HG02943 (cell line): ENCODE measurements around the gene KCNT2.

Experiments used
- ATAC-seq: cut with Tn5 transposase; IDR thresholded peaks from one replicate; pipeline ENCODE4 v1.9.1; 2021; ENCODE audit warnings: mild to moderate bottlenecking, low read depth, moderate library complexity; ENCODE audit not compliant: unreplicated experiment

The KCNT2 gene

DNA sequence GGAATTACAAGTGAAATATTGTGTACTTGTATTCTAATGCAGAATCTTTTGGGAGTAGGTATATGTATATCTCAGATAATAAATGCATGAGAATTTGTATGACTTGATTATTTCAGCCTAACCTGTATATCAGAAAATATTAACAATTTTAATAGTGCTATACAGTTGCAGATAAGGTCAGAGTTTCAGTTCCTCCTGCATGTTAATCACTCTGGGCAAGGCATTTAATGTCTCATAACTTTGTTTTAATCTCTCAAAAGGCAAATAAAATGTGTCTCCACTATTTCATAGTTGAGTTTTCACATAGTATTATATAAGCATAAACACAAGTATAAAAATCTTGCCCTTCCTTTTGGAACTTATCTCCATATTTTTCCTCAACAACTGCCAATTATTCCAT, 352.5 kb downstream of the KCNT2 start:
- ATAC-seq = no peak

DNA sequence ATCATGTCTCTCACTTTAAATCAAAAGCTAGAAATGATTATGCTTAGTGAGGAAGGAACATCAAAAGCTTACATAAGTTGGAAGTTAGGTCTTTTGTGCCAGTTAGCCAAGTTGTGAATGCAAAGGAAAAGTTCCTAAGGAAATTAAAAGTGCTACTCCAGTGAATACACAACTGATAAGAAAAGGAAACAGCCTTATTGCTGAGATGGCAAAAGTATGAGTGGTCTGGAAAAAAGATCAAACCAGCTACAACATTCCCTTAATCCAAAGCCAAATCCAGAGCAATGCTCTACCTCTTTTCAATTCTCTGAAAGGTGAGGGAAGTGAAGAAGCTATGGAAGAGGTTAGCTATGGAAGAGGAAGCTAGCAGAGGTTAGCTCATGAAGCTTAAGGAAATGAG, 378.7 kb downstream of the KCNT2 start:
- ATAC-seq = no peak

DNA sequence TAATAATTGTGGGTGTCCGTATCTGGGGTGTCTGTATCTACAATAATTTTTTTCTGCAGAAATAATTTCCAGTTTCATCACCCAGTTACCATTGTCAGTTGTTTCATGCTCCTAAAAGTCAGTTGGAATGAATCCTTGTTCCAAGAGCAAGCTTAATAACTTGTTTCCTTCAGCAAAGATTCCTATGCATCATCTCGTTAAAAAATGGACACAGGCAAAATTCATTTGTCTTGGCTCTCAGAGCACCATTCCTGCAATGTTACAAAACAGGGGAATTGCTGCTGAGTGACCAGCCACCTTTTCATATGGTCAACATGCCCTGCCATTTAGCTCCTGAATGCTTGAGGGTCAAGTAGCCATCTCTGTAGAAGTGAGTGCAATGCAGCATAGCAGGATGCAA, 393.4 kb downstream of the KCNT2 start:
- ATAC-seq = no peak

DNA sequence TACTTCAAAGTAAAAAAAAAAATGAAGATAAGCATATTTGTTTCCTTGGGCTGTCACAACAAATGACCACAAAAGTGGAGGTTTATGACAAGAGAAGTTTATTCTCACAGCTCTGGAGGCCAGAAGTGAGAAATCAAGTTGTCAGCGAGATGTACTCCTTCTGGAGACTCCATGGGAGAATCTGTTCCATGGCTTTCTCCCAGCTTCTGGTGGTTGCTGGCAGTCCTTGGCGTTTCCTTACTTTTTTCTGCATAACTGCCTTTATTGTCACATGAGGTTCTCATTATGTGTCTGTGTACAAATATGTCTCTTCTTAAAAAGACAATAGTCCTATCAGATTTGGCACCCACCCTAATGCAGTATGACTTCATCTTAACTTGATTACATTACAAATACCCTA, 398.3 kb downstream of the KCNT2 start:
- ATAC-seq = no peak

DNA sequence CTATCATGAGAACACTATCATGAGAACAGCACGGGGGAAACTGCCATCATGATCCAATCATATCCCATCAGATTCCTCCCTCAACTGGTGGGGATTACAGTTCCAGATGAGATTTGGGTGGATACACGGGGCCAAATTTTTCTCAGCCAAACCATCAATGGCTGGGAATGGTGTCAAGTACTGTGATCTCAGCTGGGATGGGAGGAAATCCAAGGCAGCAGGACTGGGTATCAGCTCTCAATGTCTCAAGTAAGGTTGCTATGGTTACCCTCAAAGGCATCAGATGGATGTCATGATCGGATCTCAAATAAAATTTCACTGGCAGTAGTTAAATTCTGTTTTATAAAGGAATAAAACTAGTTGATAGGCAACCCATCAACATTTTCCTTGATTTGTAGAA, 399.0 kb downstream of the KCNT2 start:
- ATAC-seq = no peak

DNA sequence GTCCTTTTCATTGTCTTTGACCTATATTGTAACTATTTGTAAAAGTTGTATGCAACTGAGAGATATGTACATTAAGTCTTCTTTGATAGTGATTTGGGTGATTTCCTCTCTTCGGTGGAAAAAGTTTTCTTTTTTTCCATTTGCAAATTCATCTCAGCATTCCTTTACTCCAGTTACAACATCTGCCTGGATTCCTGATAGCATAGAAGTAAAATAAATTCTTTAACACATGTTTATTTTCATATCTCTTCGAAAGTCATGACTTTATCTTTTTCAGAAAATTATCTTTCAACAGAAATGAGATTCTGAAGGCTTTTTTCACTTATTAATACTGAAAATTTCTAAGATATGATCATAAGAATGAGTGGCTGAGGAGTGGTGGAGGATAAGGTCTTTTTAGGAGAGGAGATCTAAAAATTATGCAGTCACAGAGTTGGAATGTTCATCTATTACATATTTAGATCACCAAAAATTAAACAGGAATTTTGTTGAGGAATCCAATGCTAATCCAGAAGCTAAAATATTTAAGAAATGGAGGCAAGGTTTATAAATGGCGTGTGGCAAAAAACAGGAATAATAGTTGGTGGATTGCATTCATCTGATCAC, 400.5 kb downstream of the KCNT2 start:
- ATAC-seq = no peak

DNA sequence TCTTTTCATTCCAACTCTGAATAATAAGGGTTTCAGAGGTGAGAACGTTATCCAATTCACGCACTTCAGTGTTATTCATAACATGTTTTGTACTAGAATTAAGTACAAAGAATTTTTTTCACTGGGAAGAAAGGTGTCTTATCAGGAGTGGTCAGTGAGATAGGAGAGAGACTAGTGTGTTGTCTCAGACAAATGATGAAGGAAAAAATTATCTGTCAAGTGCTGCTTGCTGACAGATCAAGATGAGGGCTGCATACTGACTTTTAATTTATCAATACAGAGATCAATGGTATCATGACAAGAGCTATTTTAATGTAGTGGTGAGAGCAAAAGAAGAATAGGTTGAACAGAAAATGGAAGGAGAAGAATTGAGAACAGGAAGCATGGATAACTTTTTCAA, 402.4 kb downstream of the KCNT2 start:
- no peak for ATAC-seq

DNA sequence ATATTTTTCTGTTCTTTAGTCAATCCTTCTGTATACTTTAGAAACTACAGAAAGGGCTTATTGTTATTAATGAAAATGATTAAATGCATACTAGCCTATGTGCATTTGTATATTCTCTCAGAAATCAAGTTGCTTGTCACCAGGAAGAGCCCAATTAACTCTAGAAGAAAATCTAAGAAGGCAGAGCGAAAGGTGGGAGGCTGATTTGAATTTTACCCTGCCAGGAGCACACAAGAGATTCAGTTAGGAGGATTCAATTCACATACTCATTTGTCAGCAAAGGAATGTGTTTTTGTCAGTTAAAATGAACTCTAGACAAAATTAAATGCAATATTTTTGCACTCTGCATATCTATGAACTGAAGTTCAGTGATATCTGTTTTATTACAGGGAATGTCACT, 411.8 kb downstream of the KCNT2 start:
- no peak for ATAC-seq

DNA sequence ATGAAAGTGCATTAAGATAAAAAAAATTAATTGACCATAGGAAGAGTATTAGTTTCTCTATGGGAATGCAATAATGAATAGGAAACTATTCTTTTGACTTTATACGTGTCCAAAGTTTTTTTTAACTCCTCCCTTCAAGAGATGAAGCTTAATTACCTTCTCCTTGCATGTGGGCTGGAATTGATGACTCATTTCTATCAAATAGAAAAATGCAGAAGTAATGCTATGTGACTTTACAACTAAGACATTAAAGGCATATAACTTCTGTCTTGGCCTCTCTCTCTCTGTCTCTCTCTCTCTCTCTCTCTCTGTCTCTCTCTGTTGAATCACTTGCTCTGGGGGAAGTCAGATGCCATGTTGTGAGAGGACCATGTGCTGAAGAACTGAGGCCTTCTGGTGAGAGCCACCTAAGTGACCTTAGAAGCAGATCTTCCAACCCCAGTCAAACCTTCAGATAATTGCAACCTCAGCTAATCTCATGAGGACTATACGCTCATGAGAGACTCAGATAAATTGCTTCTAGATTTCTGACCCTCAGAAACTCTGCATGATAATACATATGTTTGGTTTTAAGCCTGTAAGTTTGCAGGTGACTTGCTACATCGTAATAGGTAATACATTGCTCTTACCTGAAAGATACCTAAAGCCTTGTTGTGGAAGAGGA, 414.2 kb downstream of the KCNT2 start:
- no peak for ATAC-seq

DNA sequence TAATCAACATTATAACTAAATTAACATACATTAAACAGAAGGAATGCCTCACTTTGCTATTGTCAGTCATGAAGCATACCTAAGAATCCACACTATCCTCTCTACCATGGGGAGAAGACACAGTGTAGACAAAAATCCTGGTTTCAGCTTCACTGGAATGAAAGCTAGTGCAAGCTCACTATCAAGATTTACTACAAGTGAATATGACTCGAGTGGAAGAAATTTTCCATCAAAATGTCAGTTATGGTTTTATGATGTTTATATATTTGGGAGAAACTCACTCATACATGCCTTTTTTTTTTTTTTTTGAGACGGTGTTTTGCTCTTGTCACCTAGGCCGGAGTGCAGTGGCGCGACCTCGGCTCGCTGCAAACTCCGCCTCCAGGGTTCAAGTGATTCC, 424.3 kb downstream of the KCNT2 start:
- no peak for ATAC-seq

DNA sequence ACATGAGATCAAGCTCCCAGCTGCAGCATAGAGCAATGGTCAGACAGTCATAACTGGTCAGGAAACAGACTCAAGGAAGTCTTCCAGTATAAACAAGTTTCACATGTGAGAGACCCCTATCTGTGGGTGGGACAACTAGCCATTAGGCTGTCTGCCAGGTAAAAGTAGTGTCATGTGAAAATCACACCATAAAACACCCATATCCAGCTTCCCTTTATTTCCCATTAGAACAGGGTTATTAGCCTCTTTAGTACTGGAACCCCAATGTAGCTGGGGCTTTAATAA, 426.7 kb downstream of the KCNT2 start:
- ATAC-seq = no peak

DNA sequence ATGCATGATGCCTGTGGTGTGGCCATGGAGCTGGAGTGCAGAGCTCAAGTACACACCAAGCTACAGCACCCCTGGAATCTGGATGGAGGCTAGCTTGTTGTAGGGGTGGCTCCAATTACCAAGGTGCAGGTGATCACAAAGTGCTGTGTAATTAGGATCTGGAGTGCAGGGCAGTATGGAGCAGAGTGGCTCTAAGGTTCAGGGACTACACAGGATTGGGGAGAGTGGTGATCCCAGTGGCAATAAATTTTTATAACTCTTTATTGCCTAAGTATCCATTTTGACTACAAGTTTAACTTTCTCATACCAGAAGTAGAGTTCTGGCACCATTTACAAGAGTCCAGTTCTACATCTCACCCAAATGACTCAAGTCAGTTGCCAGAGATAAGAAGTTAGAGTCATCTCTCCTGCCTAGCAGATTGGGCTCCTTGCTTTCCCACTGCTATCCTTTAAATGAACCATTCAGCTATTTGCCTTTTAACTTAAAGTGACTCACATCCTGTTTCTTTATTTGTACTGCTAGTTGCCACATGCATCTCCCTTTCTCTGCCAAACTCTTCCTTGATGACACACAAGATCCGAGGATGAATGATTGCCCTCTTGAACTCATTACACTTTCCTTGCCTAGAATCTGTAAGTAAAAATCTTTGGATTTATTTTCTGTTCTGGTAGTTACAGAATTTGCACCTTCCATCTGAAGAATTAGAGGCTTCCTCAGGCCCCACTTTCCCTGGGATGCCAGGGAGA, 427.2 kb downstream of the KCNT2 start:
- no peak for ATAC-seq

DNA sequence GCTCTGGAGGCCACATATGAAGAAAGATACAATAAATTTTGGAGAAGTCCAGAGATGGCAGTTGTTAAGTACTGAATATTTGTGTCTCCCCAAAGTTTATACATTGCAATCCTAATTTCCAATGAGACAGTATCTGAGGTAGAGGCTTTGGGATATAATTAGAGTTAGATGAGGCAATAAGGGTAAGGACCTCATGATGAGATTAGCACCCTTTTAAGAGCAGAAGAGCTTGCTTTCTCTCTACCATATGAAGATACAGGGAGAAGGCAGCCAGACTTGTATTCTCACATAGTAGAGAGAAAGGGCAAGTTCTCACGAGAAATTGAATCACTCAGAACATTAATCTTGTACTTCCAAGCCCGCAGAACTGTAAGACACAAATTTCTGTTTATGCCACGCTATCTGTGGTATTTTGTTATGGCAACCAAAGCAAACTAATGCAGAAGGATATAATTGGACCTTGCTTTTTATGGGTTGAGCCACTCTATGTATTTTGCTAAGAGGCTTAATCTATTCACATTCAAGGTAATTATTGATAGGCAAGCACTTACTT, 430.1 kb downstream of the KCNT2 start:
- ATAC-seq = no peak
